ENCODE results near the gene NSG1. TPM values are rescaled to one million over a fixed set of nuclear protein-coding genes. Genes with fewer than 3 reads are reported as not detected.

NSG1 gene
- total and polyA plus RNA-seq, 2 donors (not counting 3 experiments of a cell fraction or from before 2014, with no cell fraction given), result 2.0 to 2.9 TPM

- dilution Hi-C loops (cut with MboI; ENCODE audit: extremely low pct_ligation_motif_present, low sequenced_read_pairs), result no loop called here
- TF ChIP-seq POLR2AphosphoS5 (IDR thresholded peaks at IDR 0.05; ENCODE audit: insufficient read depth, low read depth, low read length) (no peak), JUN (IDR thresholded peaks at IDR 0.05; ENCODE audit: borderline replicate concordance, insufficient read depth, insufficient read length, low read depth) (no peak), FOS (IDR thresholded peaks at IDR 0.05; ENCODE audit: borderline replicate concordance, insufficient read depth, low read length) (no peak), GATA2 (IDR thresholded peaks at IDR 0.05; ENCODE audit: insufficient read depth, insufficient read length, low read depth, low read length) (no peak), MYC (IDR thresholded peaks at IDR 0.05; ENCODE audit: low read depth, low read length) (no peak), POLR2A (IDR thresholded peaks at IDR 0.05; ENCODE audit: low read depth, low read length) (no peak), CTCF (IDR thresholded peaks at IDR 0.05; ENCODE audit: extremely low read depth in 1 of 2, insufficient read depth in 1 of 2, low read depth in 1 of 2, low read length in 2 of 2) (no peak), MAX (IDR thresholded peaks at IDR 0.05; ENCODE audit: insufficient read depth, insufficient read length) (no peak), EZH2 (IDR thresholded peaks at IDR 0.05; ENCODE audit: borderline replicate concordance, low read depth, low read length, severe bottlenecking) (no peak)
- no peak overlapping the region for H2AFZ ChIP-seq (ENCODE audit: low read depth, low read length)
- FAIRE-seq (no peak), DNase-seq (ENCODE audit: low read depth, low spot score) (no peak)
- H3K4me2 ChIP-seq (ENCODE audit: insufficient read depth, low read length), result no peak overlapping the region
- no TSS peak for BruUV-seq (replicated peaks)
- no peak overlapping the region for H3K9ac ChIP-seq (replicated peaks; ENCODE audit: extremely low read depth, insufficient read depth, low read length)
- ChIA-PET CTCF (no interaction called here), POLR2A (no interaction called here)
- H3K27me3 ChIP-seq (ENCODE audit: control insufficient read depth in 2 of 2, insufficient read depth in 2 of 2, low read length in 2 of 2), result no peaks in the 10 kb centered on the region
- intact Hi-C loops (cut with micrococcal nuclease), result no loop called here
- no peaks in the 10 kb centered on the region for H3K9me3 ChIP-seq (replicated peaks; ENCODE audit: control insufficient read depth, insufficient read depth, low read length)
- H3K4me1 ChIP-seq (ENCODE audit: control insufficient read depth, extremely low read depth, insufficient read depth, low read length), result no peaks in the 10 kb centered on the region
- H3K79me2 ChIP-seq (ENCODE audit: control insufficient read depth, insufficient read depth, low read length), result no peaks in the 10 kb centered on the region
- no peak overlapping the region for H3K27ac ChIP-seq (ENCODE audit: insufficient read depth, low read depth, low read length)
- no peaks in the 10 kb centered on the region for H3K9me1 ChIP-seq (replicated peaks; ENCODE audit: control insufficient read depth, extremely low read depth, insufficient read depth, low read length)
- no peaks in the 10 kb centered on the region for H3K36me3 ChIP-seq (ENCODE audit: control insufficient read depth in 2 of 2, extremely low read depth in 1 of 2, insufficient read depth in 2 of 2, low read length in 2 of 2)
- H4K20me1 ChIP-seq (replicated peaks; ENCODE audit: control insufficient read depth, extremely low read depth, insufficient read depth, low read length), result no peaks in the 10 kb centered on the region
- H3K4me3 ChIP-seq (replicated peaks in 1 of 3; ENCODE audit: insufficient read depth in 1 of 3, low read depth in 1 of 3, low read length in 3 of 3), result no peak overlapping the region
These were observed 21.9 kb downstream of the NSG1 start for GRCh38 chr4:4408576-4409335.

Data from endothelial cell of umbilical vein (primary cell).